GM20000 (cell line): ENCODE measurements around the gene PRKAR1B.

ENCODE experiments used
- DNase-seq: peaks from one replicate; pipeline ENCODE4 v3.0.0; 2012; ENCODE audit warnings: low spot score
- TF ChIP-seq, protein P1 (sequence below): IDR thresholded peaks from 2 replicates; pipeline ENCODE4 v1.5.1; 2012; ENCODE audit warnings: mild to moderate bottlenecking, control low read depth; ENCODE audit errors: extremely low read depth, missing control alignments

Gene PRKAR1B

DNA sequence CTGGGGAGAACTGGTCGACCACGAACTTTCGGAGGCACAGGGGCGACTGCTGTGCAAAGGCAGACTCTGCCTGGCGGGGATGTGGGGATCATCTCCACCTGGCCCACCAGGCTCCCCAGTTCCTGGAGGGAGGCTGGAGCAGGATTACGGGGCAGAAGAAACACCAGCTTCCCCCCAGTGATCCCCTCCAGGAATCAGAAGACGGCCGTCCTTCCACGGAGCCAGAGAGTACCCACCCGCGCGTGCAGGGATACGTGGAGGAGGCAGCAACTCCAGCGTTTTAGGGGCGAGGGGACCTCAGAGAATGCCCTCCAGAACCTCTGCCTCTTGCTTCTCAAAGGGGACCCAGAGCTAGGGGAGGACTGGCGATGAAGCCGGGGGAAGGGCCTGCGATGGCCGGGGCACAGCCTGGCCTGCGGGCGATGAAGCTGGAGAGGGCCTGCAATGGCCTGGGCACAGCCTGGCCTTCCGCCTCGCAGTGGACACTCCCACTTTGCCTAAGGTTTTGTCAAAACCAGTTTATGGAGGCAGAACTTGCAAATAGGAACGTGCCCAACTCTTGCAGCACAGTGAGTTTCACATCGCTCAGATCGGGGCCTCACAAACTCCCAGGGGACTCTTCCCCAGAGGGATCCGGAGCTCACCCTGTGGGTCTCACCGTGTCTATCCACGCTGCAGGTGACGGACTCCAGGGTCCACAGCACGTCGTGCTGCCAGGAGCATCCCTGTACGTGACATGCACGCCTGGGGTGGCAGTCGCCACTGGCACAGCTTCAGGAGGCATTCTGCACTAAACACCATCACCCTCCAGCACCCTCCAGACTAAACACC, 129.5 kb downstream of the PRKAR1B start:
- no peak for DNase-seq
- TF ChIP-seq, protein P1, sequence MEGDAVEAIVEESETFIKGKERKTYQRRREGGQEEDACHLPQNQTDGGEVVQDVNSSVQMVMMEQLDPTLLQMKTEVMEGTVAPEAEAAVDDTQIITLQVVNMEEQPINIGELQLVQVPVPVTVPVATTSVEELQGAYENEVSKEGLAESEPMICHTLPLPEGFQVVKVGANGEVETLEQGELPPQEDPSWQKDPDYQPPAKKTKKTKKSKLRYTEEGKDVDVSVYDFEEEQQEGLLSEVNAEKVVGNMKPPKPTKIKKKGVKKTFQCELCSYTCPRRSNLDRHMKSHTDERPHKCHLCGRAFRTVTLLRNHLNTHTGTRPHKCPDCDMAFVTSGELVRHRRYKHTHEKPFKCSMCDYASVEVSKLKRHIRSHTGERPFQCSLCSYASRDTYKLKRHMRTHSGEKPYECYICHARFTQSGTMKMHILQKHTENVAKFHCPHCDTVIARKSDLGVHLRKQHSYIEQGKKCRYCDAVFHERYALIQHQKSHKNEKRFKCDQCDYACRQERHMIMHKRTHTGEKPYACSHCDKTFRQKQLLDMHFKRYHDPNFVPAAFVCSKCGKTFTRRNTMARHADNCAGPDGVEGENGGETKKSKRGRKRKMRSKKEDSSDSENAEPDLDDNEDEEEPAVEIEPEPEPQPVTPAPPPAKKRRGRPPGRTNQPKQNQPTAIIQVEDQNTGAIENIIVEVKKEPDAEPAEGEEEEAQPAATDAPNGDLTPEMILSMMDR = no peak

DNA sequence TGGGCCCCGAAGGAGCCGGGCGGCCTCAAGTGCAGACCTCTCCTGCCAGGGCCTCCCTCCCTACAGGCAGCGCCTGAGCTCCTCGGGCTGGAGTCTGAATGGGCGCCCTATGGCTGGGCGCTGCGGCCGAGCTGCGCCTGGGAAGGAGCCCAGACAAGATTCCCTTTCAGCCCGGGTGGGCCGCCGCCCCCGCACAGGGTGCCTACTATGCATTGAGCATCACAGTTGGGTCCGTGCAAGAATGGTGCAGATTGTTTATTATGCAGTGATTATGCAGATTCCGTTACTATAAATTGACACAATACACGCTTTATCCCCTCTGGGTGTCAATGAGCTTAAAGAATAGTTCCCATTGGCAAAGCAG, 130.3 kb downstream of the PRKAR1B start:
- TF ChIP-seq, protein P1 = no peak
- no peak for DNase-seq

DNA sequence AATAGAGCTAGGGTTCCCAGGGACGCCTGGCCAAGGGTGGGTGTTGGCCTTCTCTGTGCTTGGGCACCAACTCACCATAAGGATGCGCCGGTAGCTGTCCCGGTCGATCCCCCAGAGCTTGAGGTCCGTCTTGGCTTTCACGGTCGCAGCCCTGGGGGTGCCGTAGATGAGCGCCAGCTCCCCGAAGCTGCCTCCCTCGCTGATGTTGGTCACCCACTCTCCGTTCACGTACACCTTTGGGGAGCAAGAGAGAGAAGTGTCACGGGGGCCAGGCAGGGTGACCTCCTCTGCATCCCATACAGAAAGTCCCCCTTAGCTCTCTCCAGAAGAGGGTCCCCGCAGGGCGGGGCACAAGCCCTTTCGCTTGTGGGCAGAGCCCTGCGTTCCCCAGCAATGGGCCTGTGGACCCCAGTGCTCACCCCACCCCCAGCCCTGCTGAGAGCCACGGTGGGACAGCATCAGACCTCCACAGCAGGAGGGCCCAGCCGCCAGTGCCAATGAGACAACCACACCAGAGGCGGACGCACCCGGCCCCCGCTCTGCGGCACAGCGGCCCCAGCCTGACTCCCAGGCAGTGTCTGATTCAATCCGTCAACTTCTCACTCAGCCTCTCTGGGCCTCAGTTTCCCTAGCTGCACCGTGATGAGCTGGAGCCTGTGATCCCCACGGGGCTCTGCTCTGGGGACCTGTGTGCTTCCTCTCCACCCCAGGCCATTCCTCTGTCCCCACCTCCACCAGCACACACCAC, 130.8 kb downstream of the PRKAR1B start:
- TF ChIP-seq, protein P1 = no peak
- no peak for DNase-seq

DNA sequence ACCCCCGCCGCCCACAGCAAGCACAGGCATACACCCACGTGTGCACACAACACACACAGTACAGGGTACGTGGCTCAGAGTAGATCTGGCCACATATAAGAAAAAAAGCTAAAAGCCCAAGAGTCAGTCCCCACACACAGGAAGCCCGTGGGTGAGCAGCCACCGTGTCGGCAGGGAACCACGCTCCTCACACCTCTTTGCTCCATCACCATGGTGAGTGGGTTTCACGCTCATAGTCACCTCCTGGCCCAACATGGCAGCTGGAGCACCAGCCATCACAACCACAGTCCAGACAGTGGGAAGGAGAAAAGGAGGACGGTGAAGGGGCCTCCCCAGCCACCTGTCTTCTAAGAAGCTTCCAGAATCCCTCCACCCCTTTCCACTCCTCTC, 131.5 kb downstream of the PRKAR1B start:
- DNase-seq = no peak

DNA sequence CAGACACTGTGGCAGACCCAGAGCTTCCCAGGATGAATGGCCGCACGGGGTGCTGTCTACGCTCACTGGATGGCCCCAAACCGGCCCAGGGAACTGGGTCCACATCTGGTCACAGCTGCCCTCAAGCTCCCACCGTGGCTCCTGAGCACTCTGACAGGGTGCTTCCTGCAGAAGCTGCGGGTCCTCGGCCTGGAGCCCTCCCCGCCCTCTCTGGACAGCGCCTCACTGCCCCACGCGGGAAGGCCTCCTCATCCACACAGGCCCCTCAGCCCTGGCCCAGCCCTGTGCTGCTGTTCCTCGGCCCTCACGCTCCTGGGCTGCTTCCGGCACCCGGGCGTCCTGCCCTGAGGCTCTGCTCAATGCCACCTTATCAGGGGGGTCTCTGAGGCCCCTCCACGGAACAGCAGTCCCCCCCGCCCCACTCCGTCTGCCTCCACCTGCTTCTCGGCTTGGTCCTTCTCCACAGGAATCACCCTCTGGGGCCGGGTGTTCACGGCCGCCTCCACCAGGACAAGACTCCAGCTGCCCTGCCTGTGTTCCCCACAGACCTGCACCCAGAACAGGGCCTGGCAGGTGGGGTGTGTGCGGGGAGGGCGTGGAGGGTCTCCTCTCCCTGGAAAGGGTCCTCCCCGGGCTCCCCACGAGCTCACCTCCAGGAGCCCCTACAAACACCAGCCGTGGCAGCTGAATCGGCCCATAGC, 132.0 kb downstream of the PRKAR1B start:
- TF ChIP-seq, protein P1 = no peak
- DNase-seq = no peak

More for the DNA sequence above, 131.5 kb downstream of the PRKAR1B start:
- TF ChIP-seq, protein P1 = no peak

DNA sequence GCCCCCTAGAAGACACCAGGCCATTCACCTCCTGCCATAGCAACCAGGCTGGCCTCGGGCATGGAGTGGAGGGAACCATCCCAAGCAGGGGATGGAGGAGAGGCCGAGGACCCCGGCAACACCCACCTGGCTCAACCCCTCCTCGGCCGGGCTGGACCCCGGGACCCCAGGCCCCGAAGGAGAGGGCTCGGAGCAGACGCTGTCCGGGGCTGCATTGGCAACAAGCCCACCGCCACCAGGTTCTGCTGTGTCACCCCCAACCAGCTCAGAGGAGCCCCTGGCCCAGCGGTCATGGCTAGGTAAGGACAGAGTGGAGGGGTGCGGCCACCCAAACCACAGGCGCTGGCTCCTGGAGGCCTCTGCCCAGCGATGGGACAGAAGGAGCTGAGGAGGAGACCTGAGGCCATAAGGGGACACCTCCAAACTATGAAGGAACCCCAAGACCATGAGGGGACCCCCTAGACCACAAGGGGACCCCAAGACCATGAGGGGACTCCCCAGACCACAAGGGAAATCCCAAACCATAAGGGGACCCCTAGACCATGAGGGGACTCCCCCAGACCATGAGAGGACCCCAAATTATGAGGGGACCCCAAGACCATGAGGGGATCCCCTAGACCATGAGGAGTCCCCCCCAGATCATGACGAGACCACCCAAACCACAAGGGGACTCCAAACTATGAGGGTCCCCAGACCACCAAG, 132.7 kb downstream of the PRKAR1B start:
- DNase-seq = no peak
- TF ChIP-seq, protein P1 = no peak
